ENCODE results near the gene ARHGAP24. TPM values are rescaled to one million over a fixed set of nuclear protein-coding genes. Genes with fewer than 3 reads are reported as not detected.

Gene ARHGAP24
- total RNA-seq, 2 experiments from 2014 or later, result not detected

DNA sequence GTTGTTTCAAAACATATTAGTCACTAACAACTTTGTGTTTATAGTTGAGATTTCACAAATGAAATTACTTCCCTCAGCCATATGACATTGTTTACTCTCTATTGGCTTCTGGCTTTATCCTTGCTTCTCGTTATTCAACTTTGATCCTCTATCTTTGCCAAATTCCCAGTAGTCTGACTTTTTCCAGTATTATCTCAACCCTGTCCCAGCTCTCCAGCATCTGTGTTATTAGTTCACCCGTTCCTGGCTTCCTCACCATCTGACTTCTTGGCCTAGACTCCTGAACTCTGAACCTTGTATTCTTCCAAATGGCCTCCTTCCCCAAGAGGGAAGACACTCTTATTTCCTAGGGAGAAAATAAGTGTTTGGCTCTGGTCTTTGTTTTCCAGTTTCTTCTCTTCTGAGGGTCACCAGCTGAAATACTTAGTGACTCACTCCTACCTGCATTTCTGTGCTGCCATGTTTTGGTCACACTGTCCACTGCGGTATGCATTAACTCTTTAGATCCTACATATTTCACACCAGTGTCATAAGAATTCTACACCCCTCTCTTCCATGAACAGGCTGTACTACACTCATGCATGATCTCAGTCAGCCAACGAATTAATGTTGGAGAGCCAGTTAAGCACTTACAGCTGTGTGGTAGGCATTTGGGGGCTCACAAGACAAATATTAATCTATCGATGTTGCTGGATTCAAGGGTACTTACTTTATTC is 17.0 kb upstream of the ARHGAP24 start:
- ChIA-PET POLR2A (no interaction called here), CTCF (no interaction called here)
- H3K4me3 Mint-ChIP-seq, result no peak overlapping the region
- H3K9me3 Mint-ChIP-seq, result peaks cover 3% of the 10 kb centered on the region
- H3K36me3 Mint-ChIP-seq (ENCODE audit: low read depth), result no peaks in the 10 kb centered on the region
- no peak overlapping the region for H3K27ac Mint-ChIP-seq
- no peaks in the 10 kb centered on the region for H3K27me3 Mint-ChIP-seq
- no peaks in the 10 kb centered on the region for H3K4me1 Mint-ChIP-seq
- no peak for DNase-seq

DNA sequence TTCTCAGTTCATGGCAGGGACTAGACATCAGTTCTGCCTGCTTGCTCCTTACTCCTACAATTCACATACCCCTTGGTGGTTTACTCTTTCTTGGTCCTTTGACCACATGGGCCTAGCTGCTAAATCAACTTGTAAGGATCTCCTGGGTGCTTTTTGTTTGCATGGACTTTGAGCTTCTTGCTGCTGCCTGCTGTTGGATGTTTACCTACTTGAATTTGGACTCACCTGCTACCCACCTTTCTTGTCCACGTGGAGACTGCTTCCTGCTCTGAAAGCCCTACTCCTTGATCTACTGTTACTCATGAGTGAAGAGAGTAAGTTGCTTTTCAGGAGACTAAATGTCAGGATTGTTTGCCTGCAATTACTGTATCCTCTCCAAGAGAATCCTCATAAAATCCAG is 15.2 kb upstream of the ARHGAP24 start:
- DNase-seq, result no peak
- POLR2A ChIA-PET, result no interaction called here
- CTCF ChIA-PET, result no interaction called here
- H3K27ac Mint-ChIP-seq, result no peak overlapping the region
- peaks cover 3% of the 10 kb centered on the region for H3K9me3 Mint-ChIP-seq
- H3K36me3 Mint-ChIP-seq (ENCODE audit: low read depth), result no peaks in the 10 kb centered on the region
- H3K4me1 Mint-ChIP-seq, result no peaks in the 10 kb centered on the region
- H3K27me3 Mint-ChIP-seq, result no peaks in the 10 kb centered on the region
- no peak overlapping the region for H3K4me3 Mint-ChIP-seq

DNA sequence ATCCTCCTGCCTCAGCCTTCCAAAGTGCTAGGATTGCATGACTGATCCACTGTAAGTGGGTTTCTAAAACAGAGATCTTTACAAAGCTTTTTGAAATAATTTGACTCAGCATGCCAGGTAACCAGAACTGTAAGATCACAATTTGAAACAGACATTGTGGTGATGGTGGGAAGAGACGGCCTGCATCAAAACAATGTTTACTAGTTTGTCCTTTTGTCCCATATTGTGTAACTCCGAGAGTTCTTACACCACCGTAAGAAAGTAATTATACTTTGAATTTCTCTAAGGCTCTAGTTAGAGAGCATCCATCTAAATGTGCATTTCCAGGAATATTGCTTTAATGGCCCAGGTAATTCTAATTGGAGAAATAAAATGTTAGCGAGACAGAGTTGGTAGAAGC is 594 bp upstream of the ARHGAP24 start:
- H3K4me1 Mint-ChIP-seq, result peaks cover 3% of the 10 kb centered on the region
- H3K9me3 Mint-ChIP-seq, result no peaks in the 10 kb centered on the region
- H3K36me3 Mint-ChIP-seq (ENCODE audit: low read depth), result no peaks in the 10 kb centered on the region
- CTCF ChIA-PET, result no interaction called here
- H3K4me3 Mint-ChIP-seq, result no peak overlapping the region
- no peak overlapping the region for H3K27ac Mint-ChIP-seq
- POLR2A ChIA-PET, result no interaction called here
- no peak for DNase-seq
- H3K27me3 Mint-ChIP-seq, result peaks cover 35% of the 10 kb centered on the region

DNA sequence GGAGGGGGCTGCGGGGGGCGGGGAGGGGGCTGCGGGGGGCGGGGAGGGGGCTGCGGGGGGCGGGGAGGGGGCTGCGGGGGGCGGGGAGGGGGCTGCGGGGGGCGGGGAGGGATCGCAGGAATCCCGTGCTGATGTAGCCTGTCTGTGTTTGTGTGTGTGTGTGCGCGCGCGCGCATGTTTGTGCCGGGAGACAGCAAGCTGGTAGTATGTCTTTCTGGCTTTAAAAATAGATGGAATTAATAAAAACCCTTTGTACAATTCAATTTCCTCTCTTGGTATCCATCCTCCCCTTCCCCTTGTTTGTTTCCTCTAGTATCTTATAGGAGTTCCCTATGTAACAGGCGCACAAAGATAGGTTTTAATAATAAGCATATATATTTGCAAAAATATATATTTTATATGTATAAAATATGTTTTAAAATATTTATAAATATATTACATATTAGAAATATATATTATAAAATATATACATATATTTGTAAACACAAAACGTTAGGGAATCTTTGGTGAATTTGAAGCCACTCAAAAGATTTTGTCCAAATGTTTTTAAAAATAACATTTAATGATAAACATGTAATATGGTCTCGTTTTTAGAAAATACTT is 782 bp downstream of the ARHGAP24 start:
- Mint-ChIP-seq H3K27ac (no peak overlapping the region), H3K4me1 (peaks cover 3% of the 10 kb centered on the region), H3K9me3 (no peaks in the 10 kb centered on the region), H3K36me3 (ENCODE audit: low read depth) (no peaks in the 10 kb centered on the region), H3K27me3 (peaks cover 35% of the 10 kb centered on the region), H3K4me3 (no peak overlapping the region)
- POLR2A ChIA-PET, result no interaction called here
- CTCF ChIA-PET, result no interaction called here
- no peak for DNase-seq

DNA sequence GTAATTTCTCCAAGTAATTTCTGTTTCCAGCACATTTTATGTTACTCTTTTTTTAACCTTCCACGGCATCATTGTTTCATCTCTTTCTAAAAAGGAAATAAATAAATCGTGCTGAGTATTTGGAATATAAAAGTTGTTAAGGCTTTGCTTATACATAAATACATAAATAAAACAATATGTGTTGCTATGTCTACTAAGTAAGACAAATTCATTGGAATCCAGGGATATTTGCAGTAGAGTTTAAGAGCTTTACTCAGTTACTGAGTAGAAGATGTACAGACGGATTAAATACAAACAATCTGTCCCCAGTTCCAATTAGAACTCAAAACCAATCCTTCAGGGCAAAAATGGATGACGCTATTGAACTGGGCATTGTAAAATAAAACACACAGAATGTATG is 1.4 kb downstream of the ARHGAP24 start:
- H3K9me3 Mint-ChIP-seq, result no peaks in the 10 kb centered on the region
- DNase-seq, result no peak
- ChIA-PET CTCF (no interaction called here), POLR2A (no interaction called here)
- H3K4me1 Mint-ChIP-seq, result peaks cover 3% of the 10 kb centered on the region
- H3K4me3 Mint-ChIP-seq, result no peak overlapping the region
- peaks cover 35% of the 10 kb centered on the region for H3K27me3 Mint-ChIP-seq
- no peaks in the 10 kb centered on the region for H3K36me3 Mint-ChIP-seq (ENCODE audit: low read depth)
- no peak overlapping the region for H3K27ac Mint-ChIP-seq

DNA sequence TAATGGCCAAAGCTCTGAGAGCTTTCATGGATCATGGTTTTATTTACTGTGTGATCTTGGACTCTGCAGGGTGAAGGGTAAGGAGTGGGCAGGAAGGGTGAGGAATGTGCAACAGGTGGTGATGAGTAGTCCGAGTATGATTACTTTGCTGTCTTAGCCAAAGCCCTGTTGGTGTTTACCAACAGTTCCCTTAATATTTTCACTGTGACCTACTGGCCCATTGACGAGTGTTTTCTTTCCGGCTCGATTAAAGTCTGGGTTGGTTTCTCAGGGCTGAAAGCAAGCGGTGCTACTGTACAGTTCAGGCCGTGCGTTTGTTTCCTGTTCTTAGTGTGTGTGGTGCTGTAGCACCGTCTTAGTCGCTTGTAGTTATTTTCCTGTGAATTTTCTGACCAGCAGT is 2.6 kb downstream of the ARHGAP24 start:
- Mint-ChIP-seq H3K4me1 (peaks cover 3% of the 10 kb centered on the region), H3K4me3 (no peak overlapping the region), H3K9me3 (no peaks in the 10 kb centered on the region), H3K27me3 (peaks cover 35% of the 10 kb centered on the region), H3K27ac (no peak overlapping the region), H3K36me3 (ENCODE audit: low read depth) (no peaks in the 10 kb centered on the region)
- ChIA-PET POLR2A (no interaction called here), CTCF (no interaction called here)
- no peak for DNase-seq

DNA sequence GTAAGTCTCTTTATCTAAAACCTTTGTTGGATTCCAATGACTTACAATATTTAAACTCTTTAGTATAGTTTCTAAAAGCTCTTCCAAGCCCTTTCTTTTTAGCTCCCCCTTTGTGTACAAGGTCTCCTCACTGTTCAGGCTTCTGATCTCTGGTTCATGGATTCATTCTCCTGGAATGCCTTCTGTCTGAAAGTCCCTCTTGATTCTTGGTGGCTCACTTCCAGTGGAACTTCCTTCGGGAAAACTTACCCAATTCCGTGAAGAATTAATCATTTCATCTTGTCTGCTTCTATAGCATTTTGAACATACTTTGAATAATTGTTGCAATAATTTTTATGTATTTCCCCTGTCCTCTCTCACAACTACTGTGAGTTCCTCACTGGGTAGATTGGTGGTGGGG is 3.6 kb downstream of the ARHGAP24 start:
- Mint-ChIP-seq H3K4me1 (peaks cover 3% of the 10 kb centered on the region), H3K27ac (no peak overlapping the region), H3K4me3 (no peak overlapping the region), H3K36me3 (ENCODE audit: low read depth) (no peaks in the 10 kb centered on the region), H3K9me3 (no peaks in the 10 kb centered on the region), H3K27me3 (peaks cover 31% of the 10 kb centered on the region)
- ChIA-PET POLR2A (no interaction called here), CTCF (no interaction called here)
- DNase-seq, result no peak

DNA sequence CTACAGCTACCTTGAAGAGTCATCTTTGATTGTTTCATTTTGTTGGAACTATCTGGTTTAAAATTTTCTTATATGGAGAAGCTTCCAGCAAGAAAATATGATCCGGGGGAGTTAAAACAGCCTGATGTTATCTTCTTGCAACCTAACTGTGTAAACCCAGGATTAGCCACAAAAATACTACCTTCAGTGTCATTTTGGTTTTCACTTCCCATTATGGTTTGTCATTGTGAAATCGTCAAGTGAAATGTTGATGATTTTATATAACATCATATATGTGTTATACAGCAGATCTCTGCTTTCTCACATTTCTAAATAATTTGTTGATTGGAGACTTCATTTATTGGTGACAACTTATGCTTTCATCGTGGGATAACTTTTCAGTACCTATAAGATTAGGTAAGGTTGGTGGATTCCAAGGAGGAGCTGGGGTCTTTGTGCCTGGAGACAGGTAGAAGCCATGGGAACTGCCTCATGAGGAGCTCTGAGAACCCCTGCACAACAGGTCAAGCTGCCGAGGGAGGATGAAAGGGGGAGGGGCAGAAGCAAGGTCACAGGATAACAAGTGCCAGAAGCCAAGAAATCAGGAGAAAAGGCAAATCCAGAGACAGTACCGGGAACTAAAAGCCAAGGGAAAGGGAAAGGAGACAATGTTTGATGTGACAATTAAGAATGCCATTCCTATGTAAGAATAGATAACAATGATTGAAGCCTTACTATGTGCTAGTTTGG is 7.2 kb downstream of the ARHGAP24 start:
- Mint-ChIP-seq H3K36me3 (ENCODE audit: low read depth) (no peaks in the 10 kb centered on the region), H3K4me3 (no peak overlapping the region), H3K9me3 (no peaks in the 10 kb centered on the region), H3K27me3 (peaks cover 6% of the 10 kb centered on the region), H3K4me1 (no peaks in the 10 kb centered on the region), H3K27ac (no peak overlapping the region)
- CTCF ChIA-PET, result no interaction called here
- no peak for DNase-seq
- POLR2A ChIA-PET, result no interaction called here

DNA sequence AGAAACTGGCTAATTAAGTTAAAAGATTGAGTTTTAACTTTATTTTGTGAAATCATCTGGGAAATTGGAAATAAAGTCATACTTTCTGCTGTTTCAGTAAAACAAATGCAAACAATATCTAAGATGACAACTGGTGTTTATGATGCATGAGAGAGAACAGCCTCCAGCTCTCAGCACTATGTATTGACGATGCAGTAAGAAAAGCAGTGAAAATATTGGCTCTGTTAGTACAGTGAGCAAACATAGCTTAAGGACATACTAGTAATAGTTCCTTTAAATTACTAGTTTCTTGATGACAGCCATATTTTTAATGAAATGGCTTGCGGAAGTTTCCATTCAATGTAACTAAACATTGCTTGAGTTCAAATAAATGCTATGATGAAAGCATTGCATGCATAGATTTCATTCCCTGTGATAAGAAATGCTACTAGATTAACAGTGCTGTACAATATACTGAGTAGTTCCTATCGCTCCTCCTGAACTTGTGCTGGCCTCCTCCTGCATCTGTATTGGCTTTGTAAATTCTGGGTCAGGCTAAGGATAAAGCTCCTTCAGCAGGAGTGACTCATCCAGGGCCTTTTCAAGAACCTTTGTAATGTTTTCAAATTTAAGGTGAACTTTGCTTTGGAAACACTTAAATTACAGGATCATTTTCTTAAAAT is 11.6 kb downstream of the ARHGAP24 start:
- CTCF ChIA-PET, result no interaction called here
- H3K4me1 Mint-ChIP-seq, result no peaks in the 10 kb centered on the region
- no peaks in the 10 kb centered on the region for H3K36me3 Mint-ChIP-seq (ENCODE audit: low read depth)
- H3K4me3 Mint-ChIP-seq, result no peak overlapping the region
- POLR2A ChIA-PET, result no interaction called here
- H3K9me3 Mint-ChIP-seq, result no peaks in the 10 kb centered on the region
- DNase-seq, result no peak
- H3K27me3 Mint-ChIP-seq, result no peaks in the 10 kb centered on the region
- no peak overlapping the region for H3K27ac Mint-ChIP-seq

DNA sequence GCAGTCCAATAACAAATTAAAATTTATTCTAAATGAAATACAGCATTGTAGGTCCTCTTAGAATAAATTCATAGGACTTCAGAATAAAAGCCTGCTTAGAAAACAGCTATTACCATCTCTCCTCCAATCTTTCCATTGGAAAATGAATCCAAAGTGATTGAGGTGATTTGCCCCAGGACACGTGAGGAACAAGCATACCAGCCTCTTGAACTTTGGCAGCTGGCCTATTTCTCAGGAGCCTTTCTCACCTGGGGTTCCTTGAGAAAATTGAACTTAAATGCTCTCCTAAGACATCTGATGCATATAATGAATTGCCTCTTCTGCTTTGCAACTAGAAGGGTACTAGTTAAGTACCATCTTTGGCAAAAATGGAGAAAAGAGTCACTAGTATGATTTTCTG is 13.5 kb downstream of the ARHGAP24 start:
- no peaks in the 10 kb centered on the region for H3K27me3 Mint-ChIP-seq
- ChIA-PET CTCF (no interaction called here), POLR2A (no interaction called here)
- H3K4me3 Mint-ChIP-seq, result no peak overlapping the region
- H3K36me3 Mint-ChIP-seq (ENCODE audit: low read depth), result no peaks in the 10 kb centered on the region
- no peak overlapping the region for H3K27ac Mint-ChIP-seq
- H3K4me1 Mint-ChIP-seq, result no peaks in the 10 kb centered on the region
- DNase-seq, result no peak
- H3K9me3 Mint-ChIP-seq, result no peaks in the 10 kb centered on the region

DNA sequence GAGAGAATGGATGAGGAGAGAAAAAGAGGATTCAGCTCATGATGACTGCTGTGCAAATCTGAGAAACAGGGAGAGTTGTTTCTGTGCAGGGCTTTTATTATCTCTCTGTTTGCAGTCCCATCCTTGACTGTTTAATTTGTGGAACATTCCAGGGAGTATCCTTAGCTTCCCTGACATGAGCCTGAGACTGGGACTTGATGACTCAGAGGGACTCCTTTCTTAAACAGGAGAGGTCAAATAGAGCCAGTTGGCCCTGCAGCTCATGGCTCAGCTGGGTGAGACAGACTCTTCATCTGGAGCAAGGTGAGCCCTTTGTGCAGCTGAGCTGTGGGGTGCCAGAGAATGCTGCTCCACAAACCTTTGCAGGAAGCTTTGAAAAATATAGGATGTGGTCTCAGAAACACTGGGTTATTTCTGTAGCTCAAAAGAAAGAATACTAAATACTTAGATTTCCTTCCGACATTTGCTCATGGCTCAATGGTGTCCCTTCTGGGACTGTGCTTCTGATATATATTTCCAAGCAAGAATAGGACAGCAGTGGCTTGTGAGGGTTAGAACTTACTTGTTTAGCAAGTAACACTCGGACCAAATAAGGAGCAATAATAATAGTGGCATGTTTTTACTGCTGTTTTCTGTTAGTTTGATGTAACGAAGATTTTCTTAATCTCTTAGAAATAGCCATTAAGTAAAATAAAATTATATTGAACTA is 14.5 kb downstream of the ARHGAP24 start:
- Mint-ChIP-seq H3K9me3 (no peaks in the 10 kb centered on the region), H3K4me1 (no peaks in the 10 kb centered on the region), H3K4me3 (no peak overlapping the region), H3K27ac (no peak overlapping the region), H3K27me3 (no peaks in the 10 kb centered on the region), H3K36me3 (ENCODE audit: low read depth) (no peaks in the 10 kb centered on the region)
- ChIA-PET POLR2A (no interaction called here), CTCF (no interaction called here)
- no peak for DNase-seq

DNA sequence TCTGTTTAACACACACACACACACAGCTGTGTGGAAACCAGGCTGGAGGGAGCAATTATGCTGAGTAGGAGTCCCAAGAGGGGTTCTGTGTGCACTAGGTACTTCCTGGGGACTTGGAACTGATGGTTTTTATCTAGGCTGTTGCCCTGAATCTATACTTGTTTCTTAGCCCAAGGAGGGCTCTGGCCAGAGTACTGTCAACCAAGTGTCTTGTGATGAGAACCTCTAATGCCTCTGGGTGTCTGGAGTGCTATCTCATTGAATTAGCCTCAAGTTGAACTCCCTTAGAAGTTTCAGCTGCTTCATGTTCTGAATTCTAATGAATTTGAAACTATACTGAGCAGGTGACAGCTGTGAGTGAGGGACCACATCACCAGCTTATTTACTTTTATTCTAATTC is 16.6 kb downstream of the ARHGAP24 start:
- CTCF ChIA-PET, result no interaction called here

DNA sequence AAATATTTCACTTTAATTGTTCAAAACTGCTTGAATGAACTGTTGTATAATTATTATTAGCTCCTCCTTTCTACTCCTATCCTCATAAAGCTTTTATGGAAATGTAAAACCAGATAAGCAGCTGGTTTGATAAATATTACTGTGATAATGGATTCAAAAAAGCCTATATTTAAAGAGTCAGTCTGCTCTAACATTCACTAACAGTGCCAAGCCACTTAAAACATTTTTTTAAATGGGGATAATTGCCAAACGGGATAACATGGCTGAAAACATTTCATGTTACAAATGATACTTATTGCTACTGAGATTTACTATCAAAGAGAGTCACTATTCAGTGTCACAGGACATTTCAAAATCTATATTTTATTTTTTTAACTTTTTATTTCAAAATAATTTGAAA is 17.4 kb downstream of the ARHGAP24 start:
- CTCF ChIA-PET, result no interaction called here
- no peaks in the 10 kb centered on the region for H3K9me3 Mint-ChIP-seq
- DNase-seq, result no peak
- H3K36me3 Mint-ChIP-seq (ENCODE audit: low read depth), result no peaks in the 10 kb centered on the region
- no peaks in the 10 kb centered on the region for H3K4me1 Mint-ChIP-seq
- H3K4me3 Mint-ChIP-seq, result no peak overlapping the region
- POLR2A ChIA-PET, result no interaction called here
- H3K27ac Mint-ChIP-seq, result no peak overlapping the region
- H3K27me3 Mint-ChIP-seq, result no peaks in the 10 kb centered on the region

More for the DNA sequence above, 16.6 kb downstream of the ARHGAP24 start:
- no peak overlapping the region for H3K27ac Mint-ChIP-seq
- POLR2A ChIA-PET, result no interaction called here
- H3K36me3 Mint-ChIP-seq (ENCODE audit: low read depth), result no peaks in the 10 kb centered on the region
- no peaks in the 10 kb centered on the region for H3K9me3 Mint-ChIP-seq
- H3K4me3 Mint-ChIP-seq, result no peak overlapping the region
- no peak for DNase-seq
- H3K27me3 Mint-ChIP-seq, result no peaks in the 10 kb centered on the region
- H3K4me1 Mint-ChIP-seq, result no peaks in the 10 kb centered on the region
